ENCODE results near the gene ANKH.
"Not testable (repeated sequence)": the region's sequence is repeated elsewhere in the genome, so short reads cannot be mapped to it uniquely, and the experiment has no call there.

Gene ANKH

DNA sequence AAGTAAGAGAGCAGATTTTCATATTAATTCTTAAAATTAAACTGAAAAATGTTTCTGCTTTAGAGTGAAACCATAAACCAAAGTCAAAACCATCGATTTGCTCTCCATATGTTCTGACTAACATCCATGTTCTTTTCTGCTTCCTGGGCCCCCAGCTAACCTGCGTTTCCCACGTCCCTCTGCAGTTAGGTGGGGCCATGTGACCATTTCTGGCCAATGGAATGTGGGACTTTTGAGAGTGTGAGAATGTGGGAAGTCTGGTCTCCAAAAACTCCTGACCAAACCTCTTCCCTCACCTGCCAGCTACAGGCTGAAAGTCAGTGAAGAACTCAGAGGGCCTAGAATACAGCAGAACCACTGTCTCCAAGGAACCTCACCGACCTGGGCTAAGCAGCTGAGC is 44.9 kb downstream of the ANKH start:
- no peak for DNase-seq (ENCODE audit: low read depth)

DNA sequence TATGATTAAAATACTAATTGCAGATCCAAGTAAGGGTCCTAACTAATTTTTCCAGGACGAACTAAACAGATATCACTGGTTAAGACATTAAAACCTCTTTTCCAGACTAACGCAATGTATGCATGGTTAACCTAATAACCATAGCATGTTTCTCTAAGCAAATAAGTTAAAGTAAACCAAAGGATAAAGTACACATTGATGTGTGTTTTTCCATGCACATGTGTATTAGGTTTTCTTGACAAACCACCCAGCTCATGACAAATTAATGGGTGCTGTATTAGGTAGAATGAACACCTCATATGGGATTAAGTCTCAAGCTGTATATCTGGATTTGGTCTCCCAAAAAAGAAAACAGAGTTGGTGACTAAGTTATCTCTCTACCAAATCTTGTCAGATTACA is 45.6 kb downstream of the ANKH start:
- DNase-seq (ENCODE audit: low read depth) = no peak

DNA sequence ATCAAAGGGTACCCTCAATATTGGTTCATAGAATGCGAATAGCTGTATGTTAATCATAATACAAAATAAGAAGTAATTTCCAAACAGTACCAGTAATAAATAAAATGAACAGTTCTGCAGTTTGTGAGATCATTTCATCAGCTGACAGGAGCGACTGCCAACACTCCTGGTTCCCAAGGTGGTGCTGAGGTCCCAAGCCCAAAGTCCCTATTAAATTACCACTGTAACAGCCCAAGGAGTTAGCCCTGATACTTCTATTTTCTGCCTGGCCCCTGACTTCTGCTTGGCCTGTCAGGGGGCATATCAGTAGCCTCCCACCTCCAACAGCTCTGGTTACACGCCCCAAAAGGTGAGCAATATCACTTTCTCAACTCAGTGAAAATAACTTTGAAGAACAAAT is 47.1 kb downstream of the ANKH start:
- no peak for DNase-seq (ENCODE audit: low read depth)

- DNase-seq (ENCODE audit: low read depth) = no peak
Measured at GRCh38 chr5:14821100-14821845, 50.3 kb downstream of the ANKH start.

DNA sequence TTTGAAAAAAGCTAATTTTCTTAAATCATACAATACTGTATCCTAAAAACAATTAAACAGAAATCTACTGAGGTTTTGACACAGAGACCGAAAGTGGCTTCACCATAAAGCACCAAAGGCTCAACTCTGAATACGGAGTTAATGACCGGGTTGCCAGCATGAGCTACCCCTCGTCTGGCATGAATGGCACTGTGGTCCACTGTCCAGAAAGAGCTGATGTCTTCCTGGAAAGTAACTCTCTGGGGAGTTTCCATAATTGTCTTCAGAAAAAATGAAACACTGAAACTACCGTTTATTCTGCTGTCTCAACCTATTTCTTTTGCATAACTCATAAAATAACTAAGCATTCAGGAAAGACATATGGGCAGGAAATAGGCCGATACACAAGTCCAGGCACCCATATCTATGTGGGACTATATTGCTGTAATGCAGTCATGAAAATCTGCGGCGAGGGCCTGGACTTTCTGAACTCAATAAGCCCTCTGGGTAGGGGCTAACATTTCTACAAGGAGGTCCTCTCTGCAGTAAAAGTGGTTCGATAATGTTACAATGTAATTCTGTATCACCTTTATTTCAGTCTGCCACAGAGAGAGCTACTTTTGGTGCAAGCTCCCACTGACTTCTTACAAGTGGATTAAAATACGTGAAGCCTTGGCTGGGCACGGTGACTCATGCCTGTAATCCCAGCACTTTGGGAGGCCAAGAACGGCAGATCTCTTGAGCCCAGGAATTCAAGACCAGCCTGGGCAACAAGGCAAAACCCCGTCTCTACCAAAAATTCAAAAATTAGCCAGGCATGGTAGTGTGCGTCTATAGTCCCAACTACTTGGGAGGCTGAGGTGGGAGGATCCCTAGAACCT is 52.4 kb downstream of the ANKH start:
- DNase-seq (ENCODE audit: low read depth) = peak; percentile 63

DNA sequence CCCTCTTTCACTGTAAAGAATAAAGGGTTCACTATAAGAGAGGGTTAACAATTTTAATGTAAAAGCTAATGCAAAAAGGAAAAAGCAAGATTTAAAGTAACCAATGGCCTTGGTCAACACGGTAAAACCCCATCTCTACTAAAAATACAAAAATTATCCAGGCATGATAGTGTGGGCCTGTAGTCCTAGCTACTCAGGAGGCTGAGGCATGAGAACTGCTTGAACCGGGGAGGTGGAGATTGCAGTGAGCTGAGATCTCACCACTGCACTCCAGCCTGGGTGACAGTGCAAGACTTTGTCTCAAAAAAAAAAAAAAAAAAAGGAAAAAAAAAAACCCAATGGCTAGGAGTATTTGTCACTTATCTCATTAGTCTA is 53.8 kb downstream of the ANKH start:
- not testable (repeated sequence) for DNase-seq (ENCODE audit: low read depth)

GRCh38 chr5:14816999-14817761 is 54.4 kb downstream of the ANKH start:
- DNase-seq (ENCODE audit: low read depth) = peak; percentile 97

DNA sequence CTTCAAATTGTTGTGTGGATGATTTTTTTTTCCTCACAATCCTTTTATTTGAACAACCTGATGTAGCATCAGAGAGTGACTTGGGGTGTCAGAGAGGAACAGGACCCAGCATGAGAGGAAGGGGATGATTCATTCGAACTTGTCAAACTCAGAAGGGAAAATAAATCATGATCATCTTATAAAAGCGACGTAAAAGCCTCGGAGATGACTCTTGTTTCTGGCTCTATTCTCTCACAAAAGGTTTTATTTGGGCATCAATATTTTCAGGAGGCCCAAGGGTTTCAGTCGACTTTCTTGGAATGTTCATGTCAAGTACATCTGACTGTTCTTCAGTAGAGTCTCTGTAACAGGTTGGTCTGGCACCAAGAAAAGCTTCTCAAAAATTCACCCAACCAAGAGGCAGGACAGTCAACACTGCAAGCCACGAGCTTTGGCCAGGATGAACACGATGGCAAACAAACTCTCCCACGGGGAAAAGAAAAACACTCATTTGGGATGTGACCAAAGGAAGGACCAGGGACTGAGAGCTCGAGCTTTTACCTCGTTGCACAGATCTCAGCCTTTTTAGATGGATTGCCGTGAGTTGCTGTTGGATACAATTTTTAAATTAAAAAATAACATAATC is 55.1 kb downstream of the ANKH start:
- peak; percentile 54 for DNase-seq (ENCODE audit: low read depth)

- no peak for DNase-seq (ENCODE audit: low read depth)
Measured at GRCh38 chr5:14813747-14814146, 57.8 kb downstream of the ANKH start.

DNA sequence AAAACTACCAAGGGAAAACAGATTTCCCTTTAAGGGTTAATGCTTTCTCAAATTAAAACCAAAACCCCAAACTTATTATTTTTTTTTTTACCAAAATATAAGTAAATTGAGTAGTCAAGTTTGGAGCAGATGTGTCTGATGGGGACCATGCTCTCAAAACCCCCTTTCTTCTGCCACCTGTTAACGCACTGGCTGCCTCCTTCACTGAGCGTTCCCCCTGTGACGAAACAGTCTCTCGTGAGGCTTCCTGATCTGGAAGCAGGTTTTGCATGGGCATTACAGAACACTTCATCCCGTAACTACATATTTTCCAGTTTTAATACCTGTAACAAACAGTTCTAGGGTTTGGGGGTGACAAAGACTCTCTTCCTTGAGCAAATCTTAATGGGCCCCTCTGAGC is 59.4 kb downstream of the ANKH start:
- DNase-seq (ENCODE audit: low read depth) = no peak

DNA sequence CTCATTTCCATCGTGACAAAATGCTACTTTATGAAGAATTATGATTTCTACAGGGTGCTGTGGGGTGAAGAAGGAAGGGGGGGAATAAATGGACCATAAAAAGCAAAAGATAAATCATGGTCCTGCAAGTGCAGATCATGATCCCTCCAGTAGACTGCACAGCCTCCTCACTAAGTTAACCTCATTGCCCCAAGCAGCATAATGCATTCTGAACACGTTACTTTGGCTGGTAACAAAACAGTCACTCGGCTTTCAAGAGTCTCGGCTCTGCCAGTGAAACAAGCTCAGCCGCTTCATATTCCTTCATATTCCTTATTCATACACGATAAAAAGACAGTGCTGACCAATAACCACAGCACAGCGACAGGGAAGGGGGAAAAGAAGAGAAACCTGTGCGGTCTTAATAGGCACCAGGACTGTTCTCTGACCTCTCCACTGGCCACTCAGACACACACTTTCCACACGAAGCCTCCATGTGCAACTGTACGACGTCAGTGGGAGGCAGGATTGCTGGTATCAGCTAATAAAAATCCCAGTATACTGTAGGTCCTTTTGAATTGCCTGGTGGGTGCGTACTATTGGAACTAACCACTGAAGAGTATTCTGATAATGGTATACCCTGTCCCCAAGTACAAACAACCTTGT is 60.5 kb downstream of the ANKH start:
- DNase-seq (ENCODE audit: low read depth) = no peak

GRCh38 chr5:14810282-14810681 is 61.3 kb downstream of the ANKH start:
- no peak for DNase-seq (ENCODE audit: low read depth)

GRCh38 chr5:14809369-14810155 is 62.0 kb downstream of the ANKH start:
- peak; percentile 96 for DNase-seq (ENCODE audit: low read depth)

- DNase-seq (ENCODE audit: low read depth) = no peak
Measured at GRCh38 chr5:14807471-14807870, 64.1 kb downstream of the ANKH start.

- DNase-seq (ENCODE audit: low read depth) = peak; percentile 92
Measured at GRCh38 chr5:14806456-14806855, 65.1 kb downstream of the ANKH start.

DNA sequence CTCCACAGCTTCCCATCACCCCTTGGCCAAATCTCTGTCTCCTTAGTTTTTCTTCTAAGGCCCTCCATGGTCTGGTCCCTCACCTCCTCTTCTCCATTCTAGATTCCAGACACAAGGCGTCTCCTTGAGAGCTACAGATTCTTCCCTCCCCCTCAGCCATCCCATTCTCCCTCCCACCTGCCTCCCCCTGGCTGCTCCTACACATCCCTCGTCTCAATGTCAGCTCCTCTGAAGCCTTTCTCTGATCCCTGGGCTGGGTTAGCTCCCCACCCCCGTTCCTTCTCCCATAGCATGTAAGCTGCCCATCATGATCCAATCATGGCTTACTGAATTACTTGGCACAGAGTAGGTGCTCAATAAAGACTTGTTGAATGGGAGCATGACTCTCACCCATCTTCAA is 69.0 kb downstream of the ANKH start:
- DNase-seq (ENCODE audit: low read depth) = no peak

DNA sequence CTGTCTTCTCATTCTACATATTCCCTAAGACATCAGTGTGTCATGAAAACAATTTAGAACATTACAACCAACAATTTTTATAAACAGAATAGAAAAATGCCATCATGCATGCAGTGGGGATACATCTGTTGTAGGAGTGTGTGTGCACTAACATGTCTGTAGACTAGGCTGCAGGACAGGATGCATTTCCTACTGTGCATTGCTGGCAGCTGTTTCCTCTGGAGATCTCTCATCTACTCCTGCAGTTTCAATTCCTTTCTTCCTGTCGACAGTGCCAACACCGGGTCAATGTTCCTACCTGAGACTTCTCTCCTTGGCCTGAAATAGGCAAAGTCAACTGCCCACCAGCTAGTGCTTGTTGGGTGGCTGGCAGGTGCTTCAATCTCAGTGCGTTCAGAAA is 69.8 kb downstream of the ANKH start:
- DNase-seq (ENCODE audit: low read depth) = no peak

- DNase-seq (ENCODE audit: low read depth) = peak; percentile 40
Measured at GRCh38 chr5:14797385-14797784, 74.2 kb downstream of the ANKH start.

GRCh38 chr5:14794583-14795230 is 76.9 kb downstream of the ANKH start:
- no peak for DNase-seq (ENCODE audit: low read depth)

GRCh38 chr5:14793851-14794250 is 77.7 kb downstream of the ANKH start:
- DNase-seq (ENCODE audit: low read depth) = no peak
